SU-DHL-6 (cell line): ENCODE results near the gene NXPH4.

ENCODE experiments used
- H2AFZ ChIP-seq: fragments of 200-600 bp; sonication (generic); 2 replicates; pipeline ENCODE4 v1.6.1; 2014; ENCODE audit warnings: low read depth, mild to moderate bottlenecking, moderate library complexity, mixed read lengths, antibody characterized with exemption, low read length; ENCODE audit not compliant: severe bottlenecking
- H3F3A ChIP-seq: fragments of 200-600 bp; shearing (Covaris generic); 2 replicates; pipeline ENCODE4 v1.6.0; 2016; ENCODE audit warnings: antibody characterized with exemption, mild to moderate bottlenecking; ENCODE audit not compliant: insufficient read depth
- H3K27ac ChIP-seq: fragments of 200-600 bp; sonication (generic); 2 replicates; pipeline ENCODE4 v1.5.1; 2016; ENCODE audit warnings: low read depth, mild to moderate bottlenecking, low read length, moderate library complexity, mixed read lengths
- H3K27me3 ChIP-seq: fragments of 200-600 bp; sonication (generic), shearing (Covaris generic); 2 replicates; pipeline ENCODE4 v1.6.0; 2014; ENCODE audit warnings: mild to moderate bottlenecking, low read length
- H3K36me3 ChIP-seq: fragments of 200-600 bp; sonication (generic); 2 replicates; pipeline ENCODE4 v1.6.1; 2014; ENCODE audit warnings: mild to moderate bottlenecking, low read length, mixed read lengths
- H3K4me2 ChIP-seq: fragments of 300-600, 200-600 bp; shearing (Covaris generic), sonication (generic); 2 replicates; pipeline ENCODE4 v1.6.0; 2014; ENCODE audit warnings: low read length, low read depth, mild to moderate bottlenecking; ENCODE audit not compliant: poor library complexity, severe bottlenecking
- H3K4me3 ChIP-seq: fragments of 200-600 bp; sonication (generic); 2 replicates; pipeline ENCODE4 v1.5.1; 2014; ENCODE audit warnings: antibody characterized with exemption, low read length, mild to moderate bottlenecking, mixed read lengths; ENCODE audit not compliant: insufficient read depth, poor library complexity, severe bottlenecking
- H3K79me2 ChIP-seq: fragments of 200-600 bp; sonication (generic); 2 replicates; pipeline ENCODE4 v1.6.1; 2014; ENCODE audit warnings: mild to moderate bottlenecking, low read length, moderate library complexity; ENCODE audit not compliant: insufficient read depth
- H3K9ac ChIP-seq: fragments of 200-600 bp; sonication (generic); 2 replicates; pipeline ENCODE4 v1.7.0; 2014; ENCODE audit warnings: mild to moderate bottlenecking, low read length
- H3K9me2 ChIP-seq: fragments of 200-600 bp; sonication (generic); replicated peaks from 2 replicates; pipeline ENCODE4 v1.6.1; 2014; ENCODE audit warnings: low read length; ENCODE audit not compliant: insufficient read depth
- H3K9me3 ChIP-seq: fragments of 200-600 bp; sonication (generic); 2 replicates; pipeline ENCODE4 v1.6.1; 2014; ENCODE audit warnings: low read length, mixed read lengths; ENCODE audit not compliant: insufficient read depth
- H4K20me1 ChIP-seq: fragments of 200-600 bp; sonication (generic); 2 replicates; pipeline ENCODE4 v1.6.1; 2014; ENCODE audit warnings: low read depth, mild to moderate bottlenecking, antibody characterized with exemption, low read length, moderate library complexity, mixed read lengths
- CTCF ChIP-seq: fragments of 200-600 bp; sonication (generic); IDR thresholded peaks from one replicate; pipeline ENCODE4 v1.5.1; 2017; ENCODE audit warnings: antibody characterized with exemption, mild to moderate bottlenecking, low read length, moderate library complexity; ENCODE audit not compliant: insufficient read depth, poor library complexity, severe bottlenecking
- EZH2phosphoT487 ChIP-seq: fragments of 200-600 bp; sonication (generic), shearing (Covaris generic); conservative IDR thresholded peaks from 2 replicates; pipeline ENCODE4 v1.6.1; 2018; ENCODE audit warnings: mild to moderate bottlenecking, antibody characterized with exemption, low read length, moderate library complexity, mixed read lengths

NXPH4 gene

GRCh38 chr12:57273516-57273915 lies 56.9 kb downstream of the NXPH4 start:
- Histone ChIP-seq H3K9me3 (no peaks in the 10 kb centered on the region), H2AFZ (no peak overlapping the region), H3K27ac (no peak overlapping the region), H3F3A (no peaks in the 10 kb centered on the region), H3K79me2 (no peaks in the 10 kb centered on the region), H3K36me3 (peaks cover 10% of the 10 kb centered on the region; the same call in 1 of the 2 replicates), H3K4me3 (no peak overlapping the region), H3K9me2 (no peaks in the 10 kb centered on the region), H4K20me1 (no peaks in the 10 kb centered on the region), H3K27me3 (no peaks in the 10 kb centered on the region), H3K9ac (no peak overlapping the region), H3K4me2 (no peak overlapping the region)
- TF ChIP-seq CTCF: no peak
- TF ChIP-seq EZH2phosphoT487: no peak
